ENCODE results near the gene CFDP1. TPM values are rescaled to one million over a fixed set of nuclear protein-coding genes. Genes with fewer than 3 reads are reported as not detected.
A peak's percentile ranks its signal among the peaks of the same experiment; 100 is the strongest.

Gene CFDP1
- polyA plus RNA-seq, 2 of the 4 experiments (the other 2 are of a cell fraction): 70.2 to 72.8 TPM

DNA sequence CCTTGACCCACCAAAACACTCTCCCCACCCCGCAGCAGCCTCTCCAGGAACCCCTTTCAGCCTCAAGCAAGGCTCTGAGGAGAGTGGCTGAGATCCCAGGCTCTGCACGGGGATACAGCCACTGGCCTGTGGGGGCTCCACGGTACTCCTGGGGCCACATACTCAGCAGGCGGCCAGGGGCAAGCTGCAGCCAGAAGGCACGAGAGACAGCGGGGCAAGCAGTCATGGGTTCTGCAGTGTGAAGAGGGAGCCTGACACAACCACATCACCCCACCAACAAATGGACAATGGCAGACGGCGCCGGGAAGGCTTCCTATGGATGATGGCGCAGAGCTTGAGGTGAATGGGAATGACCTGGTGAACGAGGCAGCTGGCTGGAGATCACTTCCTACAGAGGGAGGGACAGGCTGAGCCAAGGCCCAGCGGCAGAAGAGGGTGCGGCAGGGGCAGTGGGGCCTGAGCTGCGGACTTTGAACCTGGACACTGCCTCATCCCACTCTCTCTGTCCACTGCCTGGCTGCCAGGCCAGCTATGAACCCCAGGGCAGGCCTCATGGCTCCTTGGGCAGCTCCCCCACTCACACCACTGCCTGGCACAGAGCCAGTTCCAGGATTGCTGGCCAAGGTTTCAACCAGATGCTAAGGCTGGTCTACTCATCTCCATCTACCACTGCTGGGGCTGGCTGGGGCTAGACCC, 171.1 kb downstream of the CFDP1 start:
- ChIA-PET CTCF (interaction anchor here (0.9 to 1.2 kb wide), 4 partner anchors 11 to 29 kb away, joined by 3 to 4 read pairs (median 3); no protein-coding TSS in a partner anchor), POLR2A (no interaction called here)
- Histone ChIP-seq H3K27ac (peak overlapping the region; percentile 26 to 97; a peak in 4 of 6 replicates), H3K4me2 (peak overlapping the region; percentile 87), H3K9me3 (no peaks in the 10 kb centered on the region), H3K4me1 (peaks cover 50% of the 10 kb centered on the region), H3K4me3 (no peak overlapping the region)
- no peak for DNase-seq (ENCODE audit: low read depth in 1 of 2, low spot score in 1 of 2)
- peak in 1 of 2 experiments; percentile 36; a peak in 3 of 6 replicates for ATAC-seq
- FAIRE-seq: no peak
- no peak for TF ChIP-seq RCOR1 (IDR thresholded peaks at IDR 0.05; ENCODE audit: low read depth, low read length)
- TF ChIP-seq RAD21 (conservative IDR thresholded peaks at IDR 0.05 in 1 of 2, IDR thresholded peaks at IDR 0.05 in 1 of 2): no peak
- no peak for TF ChIP-seq RNF2 (IDR thresholded peaks at IDR 0.05; ENCODE audit: borderline replicate concordance, low read depth)
- no peak for TF ChIP-seq FOXS1 (CRISPR knock-in tag; IDR thresholded peaks at IDR 0.05)
- TF ChIP-seq EHF (CRISPR knock-in tag; IDR thresholded peaks at IDR 0.05): no peak
- no peak for TF ChIP-seq ZNF302 (CRISPR knock-in tag; IDR thresholded peaks at IDR 0.05)
- TF ChIP-seq E2F6 (IDR thresholded peaks at IDR 0.05; ENCODE audit: borderline replicate concordance, low read depth): no peak
- no peak for TF ChIP-seq ATOH8 (CRISPR knock-in tag; IDR thresholded peaks at IDR 0.05; ENCODE audit: low read depth)
- TF ChIP-seq KDM5A (IDR thresholded peaks at IDR 0.05): no peak
- no peak for TF ChIP-seq BHLHE40 (IDR thresholded peaks at IDR 0.05; ENCODE audit: low read depth, low read length)
- TF ChIP-seq ZFP36 (IDR thresholded peaks at IDR 0.05; ENCODE audit: borderline replicate concordance, partially characterized antibody): no peak
- TF ChIP-seq MYC (IDR thresholded peaks at IDR 0.05; ENCODE audit: borderline replicate concordance, low read length): no peak
- no peak for TF ChIP-seq RARB (CRISPR knock-in tag; IDR thresholded peaks at IDR 0.05)
- TF ChIP-seq SREBF2 (IDR thresholded peaks at IDR 0.05): no peak
- no peak for TF ChIP-seq POLR2A (IDR thresholded peaks at IDR 0.05; ENCODE audit: low read length)
- no peak for TF ChIP-seq HDAC2 (IDR thresholded peaks at IDR 0.05)
- no peak for TF ChIP-seq TP53 (CRISPR knock-in tag; IDR thresholded peaks at IDR 0.05)
- TF ChIP-seq, protein P1, sequence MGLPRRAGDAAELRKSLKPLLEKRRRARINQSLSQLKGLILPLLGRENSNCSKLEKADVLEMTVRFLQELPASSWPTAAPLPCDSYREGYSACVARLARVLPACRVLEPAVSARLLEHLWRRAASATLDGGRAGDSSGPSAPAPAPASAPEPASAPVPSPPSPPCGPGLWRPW (IDR thresholded peaks at IDR 0.05): no peak
- WGBS (ENCODE audit: missing lambda C conversion rate): 82% methylated on average over 12 of the region's 14 CpGs

- peaks cover 50% of the 10 kb centered on the region for H3K4me1 ChIP-seq
- no peak for ATAC-seq
- no peak for FAIRE-seq
- TF ChIP-seq FOSB (CRISPR knock-in tag; IDR thresholded peaks at IDR 0.05): no peak
- no peak for TF ChIP-seq MAX (IDR thresholded peaks at IDR 0.05)
- no peak for TF ChIP-seq POLR2AphosphoS2 (conservative IDR thresholded peaks at IDR 0.05; ENCODE audit: low read length)
- no peak for TF ChIP-seq MAZ (IDR thresholded peaks at IDR 0.05; ENCODE audit: borderline replicate concordance, low read depth, low read length)
- no peak for TF ChIP-seq NR3C1 (IDR thresholded peaks at IDR 0.05)
- TF ChIP-seq RARB (CRISPR knock-in tag; IDR thresholded peaks at IDR 0.05): no peak
- TF ChIP-seq CHD4 (IDR thresholded peaks at IDR 0.05; ENCODE audit: borderline replicate concordance): no peak
- TF ChIP-seq CEBPB (IDR thresholded peaks at IDR 0.05): no peak
- no peak for TF ChIP-seq E2F6 (IDR thresholded peaks at IDR 0.05; ENCODE audit: borderline replicate concordance, low read depth)
- no peaks in the 10 kb centered on the region for H3K9me3 ChIP-seq
- peak overlapping the region in 1 of 2 experiments; percentile 97; a peak in 1 of 6 replicates for H3K27ac ChIP-seq
- CTCF ChIA-PET: interaction anchor here (0.9 to 1.2 kb wide), 2 partner anchors 11 to 26 kb away, joined by 3 read pairs; no protein-coding TSS in a partner anchor
- 90% methylated on average over 2 of the region's 3 CpGs for WGBS (ENCODE audit: missing lambda C conversion rate)
- POLR2A ChIA-PET: no interaction called here
- H3K4me3 ChIP-seq: no peak overlapping the region
- no peak overlapping the region for H3K4me2 ChIP-seq
- DNase-seq (ENCODE audit: low read depth in 1 of 2, low spot score in 1 of 2): no peak
Observed at GRCh38 chr16:75261590-75262078, 171.7 kb downstream of the CFDP1 start.
